CD4-positive, alpha-beta T cell treated with Interleukin-2 at 100 ng/mL for 4 hours (primary cell): ENCODE results near the gene TCP11.
A peak's percentile ranks its signal among the peaks of the same experiment; 100 is the strongest.
"Not testable (repeated sequence)": the region's sequence is repeated elsewhere in the genome, so short reads cannot be mapped to it uniquely, and the experiment has no call there.

Source experiments
- DNase-seq: peaks from one replicate; pipeline ENCODE4 v3.0.0-alpha.2; 2020; ENCODE audit warnings: low spot score

TCP11 gene

GRCh38 chr6:35146453-35146852 lies 5.3 kb upstream of the TCP11 start:
- DNase-seq: peak; percentile 15

GRCh38 chr6:35145757-35146156 lies 4.6 kb upstream of the TCP11 start:
- no peak for DNase-seq

- no peak for DNase-seq
Observed at GRCh38 chr6:35142588-35143569, 1.7 kb upstream of the TCP11 start.

GRCh38 chr6:35140639-35141006 lies 516 bp downstream of the TCP11 start:
- no peak for DNase-seq

- DNase-seq: peak; percentile 61
Observed at GRCh38 chr6:35139924-35140638, 1.1 kb downstream of the TCP11 start.

GRCh38 chr6:35139470-35139869 lies 1.7 kb downstream of the TCP11 start:
- no peak for DNase-seq

GRCh38 chr6:35138191-35138590 lies 2.9 kb downstream of the TCP11 start:
- DNase-seq: not testable (repeated sequence)

- DNase-seq: no peak
Observed at GRCh38 chr6:35136185-35136584, 5.0 kb downstream of the TCP11 start.

GRCh38 chr6:35128496-35128895 lies 12.6 kb downstream of the TCP11 start:
- no peak for DNase-seq

- DNase-seq: no peak
Observed at GRCh38 chr6:35128042-35128441, 13.1 kb downstream of the TCP11 start.

- no peak for DNase-seq
Observed at GRCh38 chr6:35124356-35124755, 16.8 kb downstream of the TCP11 start.

- DNase-seq: no peak
Observed at GRCh38 chr6:35120746-35121145, 20.4 kb downstream of the TCP11 start.

- no peak for DNase-seq
Observed at GRCh38 chr6:35108309-35108885, 32.7 kb downstream of the TCP11 start.

GRCh38 chr6:35107761-35108160 lies 33.4 kb downstream of the TCP11 start:
- DNase-seq: not testable (repeated sequence)

- DNase-seq: not testable (repeated sequence)
Observed at GRCh38 chr6:35107208-35107607, 33.9 kb downstream of the TCP11 start.

GRCh38 chr6:35106061-35106460 lies 35.1 kb downstream of the TCP11 start:
- DNase-seq: not testable (repeated sequence)

- no peak for DNase-seq
Observed at GRCh38 chr6:35105078-35105477, 36.1 kb downstream of the TCP11 start.

- no peak for DNase-seq
Observed at GRCh38 chr6:35099116-35099515, 42.0 kb downstream of the TCP11 start.

GRCh38 chr6:35096129-35096862 lies 44.8 kb downstream of the TCP11 start:
- DNase-seq: no peak

- DNase-seq: no peak
Observed at GRCh38 chr6:35094183-35094582, 47.0 kb downstream of the TCP11 start.

- no peak for DNase-seq
Observed at GRCh38 chr6:35093783-35094182, 47.4 kb downstream of the TCP11 start.

- DNase-seq: no peak
Observed at GRCh38 chr6:35093118-35093445, 48.1 kb downstream of the TCP11 start.
